Brain pericyte (primary cell): ENCODE measurements around the gene FBLN2.
"Not testable (repeated sequence)": the region's sequence is repeated elsewhere in the genome, so short reads cannot be mapped to it uniquely, and the experiment has no call there.

Experiments used
- DNase-seq: peaks from one replicate; pipeline ENCODE4 v3.0.0-alpha.2; 2012; ENCODE audit warnings: low read depth, low spot score

Gene FBLN2

DNA sequence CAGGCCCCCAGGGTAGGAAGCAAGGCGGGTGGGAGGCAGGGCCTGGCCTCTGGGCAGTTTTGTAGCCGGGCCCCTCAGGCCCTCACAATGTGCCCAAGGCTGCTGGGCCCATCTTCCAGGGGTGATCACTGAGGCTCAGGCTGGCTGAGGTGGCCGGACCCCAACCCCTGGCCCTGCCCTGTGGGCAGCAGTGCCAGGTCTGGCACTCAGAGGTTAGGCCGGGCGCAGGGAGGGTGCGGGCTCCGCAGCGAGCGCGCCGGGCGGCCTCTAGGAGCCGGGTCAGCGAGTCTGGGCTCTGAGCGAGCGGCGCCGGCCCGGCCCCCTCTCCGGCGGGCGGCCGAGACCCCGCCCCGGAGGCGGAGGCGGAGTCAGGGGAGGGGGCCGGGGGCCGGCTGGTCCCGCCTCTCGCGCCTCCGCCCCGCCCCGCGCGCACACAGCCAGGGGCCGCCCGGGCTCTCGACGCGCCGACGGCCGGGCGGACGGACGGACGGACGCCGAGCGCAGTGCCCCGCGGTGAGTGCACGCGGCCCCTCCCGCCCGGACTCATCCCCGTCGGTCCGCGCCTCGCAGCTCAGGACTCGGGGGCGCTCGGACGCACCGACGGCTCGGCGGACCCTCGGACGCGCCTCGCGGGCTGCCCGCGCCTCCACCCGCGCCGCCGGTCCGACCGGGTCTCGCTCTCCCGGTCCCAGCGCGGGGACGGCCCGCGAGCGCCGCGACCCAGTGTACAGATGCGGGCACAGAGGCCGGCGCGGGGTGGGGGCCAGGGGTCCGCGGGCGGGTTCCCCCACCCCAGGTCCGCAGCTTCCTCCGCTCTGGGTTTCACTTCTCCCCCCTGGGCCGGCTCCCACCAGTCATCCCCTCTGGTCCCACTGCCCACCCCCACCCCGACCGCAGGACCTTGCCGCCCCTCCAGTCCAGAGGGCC lies at the start of gene FBLN2:
Gene FBLN2, plus strand, starts transcription at position 430 of the 927 bp plus-strand sequence. CDS start 21,231 bp downstream, outside the sequence.
- DNase-seq = no peak

DNA sequence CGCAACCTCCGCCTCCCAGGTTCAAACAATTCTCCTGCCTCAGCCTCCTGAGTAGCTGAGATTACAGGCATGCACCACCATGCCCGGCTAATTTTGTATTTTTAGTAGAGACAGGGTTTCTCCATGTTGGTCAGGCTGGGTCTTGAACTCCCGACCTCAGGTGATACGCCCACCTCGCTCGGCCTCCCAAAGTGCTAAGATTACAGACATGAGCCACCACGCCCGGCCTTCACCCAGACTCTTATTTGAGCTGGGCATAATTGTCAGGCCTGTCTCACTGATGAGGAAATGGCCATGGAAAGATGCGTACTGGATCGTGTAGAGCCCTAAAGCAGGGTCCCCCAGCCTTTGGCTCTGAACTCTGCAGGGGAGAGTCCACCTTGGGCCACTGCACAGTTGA lies 49.7 kb upstream of the FBLN2 start:
- not testable (repeated sequence) for DNase-seq

DNA sequence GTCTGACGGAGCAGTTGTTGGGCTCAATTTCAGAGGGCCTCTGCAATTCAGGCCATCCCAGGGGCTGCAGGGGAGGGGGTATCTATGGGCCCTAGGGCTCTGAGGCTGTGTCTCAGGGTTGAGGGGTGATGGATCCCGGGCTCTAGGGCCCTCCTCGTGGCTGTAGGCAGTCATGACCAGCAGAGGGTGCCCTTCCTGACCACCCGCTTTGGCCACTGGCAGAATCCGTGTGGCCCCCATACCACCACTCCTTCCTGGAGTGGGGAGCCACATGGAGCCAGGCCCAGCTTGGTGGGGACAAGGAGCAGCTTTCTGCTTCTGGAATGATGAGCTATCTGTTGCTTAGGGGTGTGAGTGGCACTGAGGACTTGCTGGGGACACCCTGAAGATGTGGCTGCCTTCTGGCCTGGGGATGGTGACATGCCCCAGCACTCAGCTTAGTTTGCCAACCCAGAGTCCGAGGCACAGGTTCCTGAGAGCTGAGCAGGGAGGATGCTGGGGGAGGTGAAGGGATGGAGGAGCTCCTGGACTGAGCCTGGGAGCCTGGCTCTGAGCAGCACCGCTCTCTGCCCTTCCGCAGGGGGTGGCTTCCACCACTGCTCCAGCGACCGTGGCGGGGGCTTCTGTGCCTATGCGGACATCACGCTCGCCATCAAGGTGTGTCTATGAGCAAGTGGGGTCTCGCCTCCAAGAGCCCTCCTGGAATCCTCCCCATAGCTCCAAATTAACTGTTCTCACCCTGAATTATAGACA lies 48.6 kb upstream of the FBLN2 start:
- no peak for DNase-seq

DNA sequence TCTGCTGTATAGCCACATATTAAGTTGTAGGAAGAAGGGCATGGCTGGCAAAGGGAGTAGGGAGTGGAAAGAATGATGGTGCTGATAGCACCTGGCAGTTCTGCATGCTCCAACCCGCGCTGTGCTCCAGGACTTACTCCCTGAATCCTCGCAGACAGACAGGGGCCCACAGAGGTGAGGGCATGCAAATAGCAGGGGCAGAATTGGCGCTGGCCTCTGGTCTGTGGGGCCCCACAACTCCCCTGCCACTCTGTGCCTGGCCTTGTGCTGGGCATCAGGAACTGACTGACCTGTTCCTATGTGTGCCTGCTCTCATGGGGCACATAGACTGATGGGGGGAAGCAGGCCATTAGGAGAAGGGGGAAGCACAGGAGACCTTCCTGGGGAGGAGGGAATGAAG lies 47.9 kb upstream of the FBLN2 start:
- no peak for DNase-seq

DNA sequence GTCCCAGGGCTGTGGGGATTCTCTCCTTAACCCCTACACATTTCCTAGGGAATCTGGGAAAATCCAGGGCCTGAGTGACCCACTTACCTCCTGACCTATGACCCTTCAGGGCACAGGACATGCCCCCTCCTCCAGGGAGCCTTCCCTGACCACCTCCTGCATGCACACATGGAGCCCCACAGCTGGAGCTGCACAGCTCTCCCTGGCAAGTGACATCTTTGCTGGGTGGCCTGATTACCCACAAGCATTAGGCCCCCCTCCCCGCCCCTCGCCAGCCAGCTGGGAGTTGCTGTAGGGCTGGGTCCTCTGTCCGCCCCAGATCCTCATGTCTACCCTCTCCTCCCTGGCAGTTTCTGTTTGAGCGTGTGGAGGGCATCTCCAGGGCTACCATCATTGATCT lies 47.4 kb upstream of the FBLN2 start:
- DNase-seq = no peak

DNA sequence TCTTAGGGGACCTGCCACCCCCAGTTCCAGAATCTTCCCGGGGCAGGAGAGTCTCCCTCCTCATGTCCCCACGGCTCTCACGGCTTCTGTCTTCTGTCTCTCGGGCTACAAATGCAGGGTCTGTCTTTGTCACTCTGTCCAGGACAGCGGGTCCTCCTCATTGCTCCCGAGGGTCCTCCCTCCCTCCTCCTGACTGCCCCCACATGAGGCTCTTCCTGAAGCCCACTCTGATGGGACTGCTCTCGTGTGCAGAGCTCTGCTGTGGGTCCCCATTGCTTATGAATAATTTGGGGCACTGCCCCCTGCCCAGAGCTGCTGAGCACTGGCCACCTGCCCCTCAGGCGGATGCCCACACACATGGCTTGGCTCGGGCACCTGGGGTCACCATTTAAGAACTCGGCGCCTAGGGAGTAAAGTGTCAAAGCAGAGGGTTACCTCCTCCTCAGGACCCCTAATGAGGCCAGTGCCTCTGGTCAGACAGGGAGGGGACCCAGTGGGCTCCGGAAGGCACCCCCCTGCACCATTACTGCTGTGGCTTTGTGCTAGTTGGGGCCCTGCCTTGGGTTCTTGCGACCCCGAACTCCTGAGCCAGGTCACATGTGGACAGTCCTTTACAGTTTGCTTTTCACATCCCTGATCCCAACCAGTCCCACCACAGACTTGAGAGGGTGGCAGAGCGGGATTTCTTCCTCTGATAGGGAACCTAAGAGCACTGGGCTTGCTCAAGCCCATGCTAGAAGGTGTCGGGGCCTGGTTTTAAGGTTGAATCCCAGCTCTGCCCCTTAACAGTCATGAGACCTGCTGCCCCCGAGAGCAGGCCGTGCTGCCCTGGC lies 46.8 kb upstream of the FBLN2 start:
- DNase-seq = no peak

DNA sequence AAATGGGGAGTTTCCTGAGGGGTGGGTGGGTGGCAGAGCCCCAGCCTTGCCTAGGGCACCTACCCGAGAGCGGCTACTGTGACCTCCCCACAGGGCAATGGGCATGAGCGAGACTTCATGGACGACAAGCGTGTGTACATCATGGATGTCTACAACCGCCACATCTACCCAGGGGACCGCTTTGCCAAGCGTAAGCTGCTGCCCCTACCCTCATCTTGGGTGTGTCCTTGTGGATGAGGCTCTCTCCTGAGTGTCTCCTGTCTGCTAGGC lies 46.2 kb upstream of the FBLN2 start:
- DNase-seq = no peak

DNA sequence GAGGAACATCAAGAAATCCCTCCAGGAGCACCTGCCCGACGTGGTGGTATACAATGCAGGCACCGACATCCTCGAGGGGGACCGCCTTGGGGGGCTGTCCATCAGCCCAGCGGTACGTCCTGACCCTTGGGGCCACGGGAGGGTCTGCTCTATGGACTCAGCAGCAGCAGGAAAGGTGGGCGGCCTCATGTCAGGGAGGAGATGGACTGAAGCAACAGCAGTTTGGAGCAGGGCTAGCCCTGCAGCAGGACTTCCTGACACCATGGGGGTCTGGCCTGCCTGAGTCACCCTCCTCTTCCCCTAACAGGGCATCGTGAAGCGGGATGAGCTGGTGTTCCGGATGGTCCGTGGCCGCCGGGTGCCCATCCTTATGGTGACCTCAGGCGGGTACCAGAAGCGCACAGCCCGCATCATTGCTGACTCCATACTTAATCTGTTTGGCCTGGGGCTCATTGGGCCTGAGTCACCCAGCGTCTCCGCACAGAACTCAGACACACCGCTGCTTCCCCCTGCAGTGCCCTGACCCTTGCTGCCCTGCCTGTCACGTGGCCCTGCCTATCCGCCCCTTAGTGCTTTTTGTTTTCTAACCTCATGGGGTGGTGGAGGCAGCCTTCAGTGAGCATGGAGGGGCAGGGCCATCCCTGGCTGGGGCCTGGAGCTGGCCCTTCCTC lies 44.6 kb upstream of the FBLN2 start:
- DNase-seq = peak; percentile 90

DNA sequence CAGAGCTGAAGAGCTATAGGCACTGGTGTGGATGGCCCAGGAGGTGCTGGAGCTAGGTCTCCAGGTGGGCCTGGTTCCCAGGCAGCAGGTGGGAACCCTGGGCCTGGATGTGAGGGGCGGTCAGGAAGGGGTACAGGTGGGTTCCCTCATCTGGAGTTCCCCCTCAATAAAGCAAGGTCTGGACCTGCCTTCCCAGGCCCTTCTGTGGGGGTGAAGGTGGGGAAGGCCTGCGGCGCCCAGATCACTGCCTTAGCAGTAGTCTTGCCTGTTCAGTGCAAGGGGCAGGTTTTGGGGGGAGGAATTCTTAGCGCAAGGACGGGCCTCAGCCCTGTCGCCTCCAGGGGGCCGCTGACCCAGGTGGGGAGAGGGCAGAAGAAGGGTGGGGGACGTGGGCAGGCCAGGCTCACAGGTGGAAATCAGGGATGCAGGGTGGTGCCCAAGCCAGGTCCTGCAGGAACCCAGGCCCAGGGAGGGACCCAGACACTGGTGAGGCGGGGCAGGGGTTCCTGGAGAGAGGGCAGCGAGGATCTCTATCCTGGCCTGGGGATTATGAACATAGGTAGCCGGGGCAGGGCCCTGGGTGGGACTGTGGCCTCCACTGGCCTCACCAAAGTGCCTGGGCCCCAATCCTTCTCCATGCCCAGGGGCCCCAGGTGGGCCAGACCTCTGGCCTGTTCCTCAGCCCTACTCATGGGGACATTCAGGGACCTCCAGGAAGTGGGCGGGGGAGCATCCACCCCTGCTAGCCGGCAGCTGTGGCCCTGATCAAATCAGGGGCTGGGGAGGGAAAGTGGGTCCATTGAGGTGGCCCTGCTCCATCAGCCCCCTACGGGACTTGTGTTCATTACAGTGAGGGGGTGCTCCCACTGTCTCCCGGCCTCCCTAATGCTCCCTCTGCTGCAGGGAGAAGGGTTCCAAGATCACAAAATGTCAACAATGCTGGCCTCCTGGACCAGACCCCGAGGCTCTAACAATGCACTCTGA lies 43.5 kb upstream of the FBLN2 start:
- no peak for DNase-seq

DNA sequence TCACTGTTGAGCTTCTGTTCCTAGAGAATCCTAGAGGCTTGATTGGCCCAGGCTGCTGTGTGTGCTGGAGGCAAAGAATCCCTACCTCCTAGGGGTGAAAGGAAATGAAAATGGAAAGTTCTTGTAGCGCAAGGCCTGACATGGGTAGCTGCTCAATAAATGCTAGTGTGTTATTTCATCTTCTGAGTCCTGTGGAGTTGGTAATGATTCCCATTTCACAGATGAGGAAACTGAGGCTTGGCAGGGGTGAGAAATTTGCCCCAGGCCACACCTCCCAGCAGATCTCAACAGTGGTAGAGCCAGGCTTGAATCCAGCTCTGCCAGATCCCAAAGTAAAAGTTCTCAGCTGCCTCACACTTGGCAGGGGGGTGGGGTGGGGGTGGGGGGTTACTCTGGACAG lies 42.7 kb upstream of the FBLN2 start:
- DNase-seq = no peak

DNA sequence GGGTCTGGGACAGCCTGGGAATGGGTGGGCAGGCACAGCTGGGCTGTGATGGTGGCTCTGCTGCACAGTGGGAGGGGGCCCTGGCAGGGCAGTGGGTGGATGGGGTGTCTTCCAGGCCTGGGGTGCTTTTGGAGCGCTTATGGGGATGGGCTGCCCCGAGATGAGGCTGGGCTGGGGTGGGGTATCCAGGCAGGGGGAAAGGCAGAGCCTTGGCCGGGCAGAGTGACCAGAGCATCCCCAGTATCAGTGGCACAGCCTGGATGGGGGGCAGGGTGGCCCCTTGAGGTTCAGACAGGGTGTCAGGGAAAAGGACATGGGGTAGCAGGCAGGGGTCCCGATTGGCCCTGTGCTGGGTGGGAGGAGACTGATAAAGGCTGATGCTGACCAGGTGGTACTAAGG lies 42.2 kb upstream of the FBLN2 start:
- DNase-seq = no peak

DNA sequence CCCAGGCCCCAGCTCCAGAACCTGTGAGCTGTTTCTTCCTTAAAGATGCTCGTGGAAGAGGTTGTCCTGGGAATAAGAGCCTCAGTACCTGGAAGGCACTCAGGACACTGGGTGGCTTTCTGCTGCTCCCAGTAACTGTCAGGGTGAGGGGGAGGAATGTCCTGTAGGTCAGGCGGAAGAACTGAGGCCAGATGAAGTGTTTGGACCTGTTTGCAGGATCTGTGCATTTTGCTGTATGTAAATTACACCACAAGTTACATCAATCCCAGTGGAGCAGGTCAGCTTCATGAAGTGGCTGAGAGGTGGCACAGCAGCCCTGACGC lies 41.7 kb upstream of the FBLN2 start:
- no peak for DNase-seq

DNA sequence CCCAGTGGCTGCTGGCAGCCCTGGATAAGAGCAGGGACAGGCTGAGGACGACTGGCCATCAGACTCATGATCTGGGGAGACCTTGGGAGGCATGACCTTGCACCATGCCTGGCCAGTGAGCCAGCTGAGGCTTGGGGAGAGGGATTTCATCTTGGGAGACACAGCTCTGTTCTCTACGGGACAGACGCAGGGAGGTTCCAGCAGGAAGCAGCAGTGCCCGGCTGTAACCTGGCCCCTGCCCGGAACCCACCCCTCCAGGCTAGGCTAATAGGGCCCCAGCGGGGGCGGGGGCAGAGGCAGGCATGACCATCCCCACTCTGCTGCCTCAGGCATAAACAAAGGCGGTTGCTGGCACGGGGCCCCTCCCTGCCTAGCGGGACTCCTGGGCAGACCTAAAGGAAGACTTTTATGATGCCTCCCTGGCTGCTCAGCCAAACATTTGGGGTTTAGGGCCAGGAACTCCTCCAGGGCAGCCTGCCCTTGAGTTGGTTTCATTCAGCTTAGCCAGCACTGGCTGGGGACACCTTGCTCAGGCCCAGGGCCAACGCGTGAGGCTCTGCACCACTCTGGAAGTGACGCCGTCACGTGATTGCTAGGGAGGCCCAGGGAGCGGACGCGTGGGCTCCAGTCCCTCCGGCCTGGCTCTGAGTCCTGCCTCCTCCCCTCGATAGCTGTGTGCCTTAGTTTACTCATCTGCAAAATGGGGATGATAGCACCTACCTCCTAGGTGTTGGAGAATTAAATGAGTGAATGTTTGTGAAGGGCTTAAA lies 41.2 kb upstream of the FBLN2 start:
- no peak for DNase-seq

DNA sequence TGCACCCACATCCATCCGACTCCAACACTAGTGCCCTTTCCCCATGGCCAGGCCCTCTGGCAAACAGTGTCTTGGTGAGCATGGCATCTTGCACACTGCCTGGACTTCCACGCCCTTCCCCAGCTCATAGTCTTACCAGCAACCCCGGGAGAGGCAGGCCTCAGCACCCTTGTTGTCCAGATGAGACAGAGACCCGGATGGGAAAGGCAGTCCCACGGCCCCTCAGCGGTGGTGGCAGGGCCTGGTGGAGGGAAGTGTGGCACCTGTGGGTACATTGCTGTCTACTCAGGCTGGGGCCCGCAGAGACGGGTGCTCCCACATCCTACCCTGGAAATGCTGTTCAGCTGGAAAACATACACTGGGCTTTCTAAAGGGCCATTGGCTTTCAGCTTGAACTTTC lies 40.4 kb upstream of the FBLN2 start:
- DNase-seq = no peak

DNA sequence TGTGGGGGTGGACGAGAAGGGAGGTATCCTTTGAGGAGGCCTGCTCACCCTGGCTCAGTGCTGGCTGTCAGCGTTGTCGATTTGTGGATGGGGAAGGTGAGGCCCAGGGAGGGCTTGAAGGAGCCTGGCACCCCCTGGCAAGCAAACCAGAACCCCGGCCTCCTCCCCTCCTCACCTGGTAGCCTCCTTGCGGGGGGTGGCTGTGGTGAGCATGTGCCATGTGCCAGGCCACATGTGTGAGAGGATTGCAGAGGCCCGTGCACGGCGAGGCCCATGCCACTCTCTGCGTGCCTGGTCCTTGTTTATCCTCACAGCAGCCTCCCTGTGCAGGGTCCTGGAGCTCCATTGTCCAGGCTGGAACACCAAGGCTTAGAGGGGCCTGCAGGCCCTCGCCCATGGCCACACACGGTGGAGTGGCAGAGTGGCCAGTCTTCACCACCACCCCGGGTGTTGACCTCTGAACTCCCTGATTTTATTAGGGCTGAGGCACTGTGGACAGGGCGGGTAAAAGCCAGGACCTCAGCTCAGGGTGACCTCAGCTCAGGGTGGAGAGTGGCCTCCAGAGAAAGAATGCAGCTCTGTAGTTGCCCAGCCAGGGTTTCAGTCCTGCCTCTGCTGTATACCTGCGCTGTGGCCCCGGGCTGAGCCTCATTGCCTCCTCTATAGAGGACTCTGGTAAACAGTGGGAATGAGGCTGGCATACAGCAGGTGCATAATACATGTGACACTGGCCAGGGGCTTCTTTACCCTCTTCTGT lies 39.7 kb upstream of the FBLN2 start:
- DNase-seq = no peak

DNA sequence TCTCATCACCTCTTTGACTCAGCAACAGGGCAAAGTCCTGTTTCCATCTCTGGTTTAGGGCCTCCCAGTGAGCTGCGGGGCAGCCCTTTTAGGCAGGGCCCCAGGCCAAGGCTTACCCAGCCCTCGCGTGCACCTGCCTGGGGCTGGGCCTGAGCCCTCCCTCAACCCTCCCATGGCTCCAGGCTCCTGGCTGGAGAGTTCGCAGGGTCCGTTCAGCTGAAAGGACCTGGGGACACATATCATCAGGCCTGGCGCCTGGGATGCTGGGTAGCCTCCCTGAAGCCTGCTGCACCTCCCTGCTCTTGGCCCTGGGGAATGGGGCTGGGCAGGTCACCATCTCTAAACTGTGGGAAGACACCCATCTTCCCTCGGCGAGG lies 39.1 kb upstream of the FBLN2 start:
- no peak for DNase-seq

DNA sequence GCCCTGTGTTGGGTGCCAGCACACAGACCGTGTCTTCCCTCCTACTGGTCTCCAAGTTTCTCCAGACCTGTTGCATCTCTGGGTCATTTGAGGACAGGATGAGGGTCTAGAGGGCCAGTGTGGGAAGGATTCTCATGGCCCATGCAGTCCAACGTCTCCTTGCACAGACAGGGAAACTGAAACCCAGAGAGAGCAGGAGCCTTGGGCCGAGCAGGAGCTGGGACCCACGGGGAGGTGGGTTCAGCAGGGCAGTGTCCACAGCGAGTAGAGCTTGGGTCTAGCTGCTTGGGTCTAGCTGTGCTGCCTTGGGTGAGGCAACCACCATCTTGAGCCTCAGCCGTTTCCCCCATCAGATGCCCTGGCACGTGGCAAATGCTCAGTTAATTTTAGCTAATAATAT lies 36.5 kb upstream of the FBLN2 start:
- DNase-seq = no peak

DNA sequence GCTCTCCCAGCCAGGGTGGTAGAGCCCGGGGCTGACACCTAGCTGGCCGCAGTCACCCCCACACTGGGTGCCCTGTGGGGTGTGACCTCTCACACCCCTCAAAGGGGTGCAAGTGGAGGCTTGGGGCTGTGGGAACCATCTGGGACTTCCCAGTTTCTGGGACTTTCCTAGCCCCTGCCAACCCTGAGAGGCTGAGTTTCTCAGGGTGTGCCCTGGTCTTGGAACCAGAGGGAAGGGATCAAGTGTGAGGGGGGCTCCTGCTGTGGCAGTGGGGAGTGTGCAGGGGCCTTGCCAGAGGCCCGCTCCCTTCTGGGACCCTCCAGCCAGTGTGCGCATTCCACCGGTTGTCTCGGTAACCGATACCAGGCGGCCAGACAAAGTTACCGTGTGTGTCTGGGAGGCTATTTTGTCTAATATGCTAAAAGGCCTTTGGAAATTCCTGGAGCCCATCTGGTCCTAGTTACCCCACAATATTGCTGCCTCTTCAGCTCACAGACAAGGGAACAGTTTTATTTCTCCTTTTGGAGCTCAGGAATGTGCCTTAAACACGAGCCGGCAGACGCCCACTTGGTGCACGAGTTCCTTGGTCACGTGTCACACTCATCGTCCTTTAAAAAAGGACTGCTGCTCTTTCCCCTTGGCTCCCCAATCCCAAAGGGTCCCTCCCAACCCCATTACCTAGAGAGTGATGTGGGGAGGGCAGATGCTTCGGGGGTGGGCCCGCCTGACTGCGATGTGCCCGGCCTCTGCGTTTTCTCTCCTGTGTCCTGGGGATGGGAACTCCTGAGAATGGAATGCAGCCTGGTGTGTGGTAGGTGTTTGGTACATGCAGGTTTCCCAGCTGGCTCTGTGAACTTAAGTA lies 35.6 kb upstream of the FBLN2 start:
- no peak for DNase-seq
